ENCODE results near the gene ABTB2. TPM values are rescaled to one million over a fixed set of nuclear protein-coding genes. Genes with fewer than 3 reads are reported as not detected.

ABTB2 gene
- total and polyA plus RNA-seq, 7 donors, result 1.3 to 12.9 (median 2.5) TPM

GRCh38 chr11:34165121-34165520, 192.7 kb downstream of the ABTB2 start:
- Histone ChIP-seq H3K4me3 (no peak overlapping the region), H3K36me3 (peaks cover 0 to 9% (median 0%) of the 10 kb centered on the region in 4 donors), H3K27me3 (no peaks in the 10 kb centered on the region), H3K9me3 (no peaks in the 10 kb centered on the region), H3K27ac (no peak overlapping the region), H3K4me1 (no peaks in the 10 kb centered on the region)
- TF ChIP-seq POLR2A (IDR thresholded peaks at IDR 0.05) (no peak), POLR2AphosphoS5 (IDR thresholded peaks at IDR 0.05) (no peak), EP300 (IDR thresholded peaks at IDR 0.05) (no peak)
- TF ChIP-seq, protein P1, sequence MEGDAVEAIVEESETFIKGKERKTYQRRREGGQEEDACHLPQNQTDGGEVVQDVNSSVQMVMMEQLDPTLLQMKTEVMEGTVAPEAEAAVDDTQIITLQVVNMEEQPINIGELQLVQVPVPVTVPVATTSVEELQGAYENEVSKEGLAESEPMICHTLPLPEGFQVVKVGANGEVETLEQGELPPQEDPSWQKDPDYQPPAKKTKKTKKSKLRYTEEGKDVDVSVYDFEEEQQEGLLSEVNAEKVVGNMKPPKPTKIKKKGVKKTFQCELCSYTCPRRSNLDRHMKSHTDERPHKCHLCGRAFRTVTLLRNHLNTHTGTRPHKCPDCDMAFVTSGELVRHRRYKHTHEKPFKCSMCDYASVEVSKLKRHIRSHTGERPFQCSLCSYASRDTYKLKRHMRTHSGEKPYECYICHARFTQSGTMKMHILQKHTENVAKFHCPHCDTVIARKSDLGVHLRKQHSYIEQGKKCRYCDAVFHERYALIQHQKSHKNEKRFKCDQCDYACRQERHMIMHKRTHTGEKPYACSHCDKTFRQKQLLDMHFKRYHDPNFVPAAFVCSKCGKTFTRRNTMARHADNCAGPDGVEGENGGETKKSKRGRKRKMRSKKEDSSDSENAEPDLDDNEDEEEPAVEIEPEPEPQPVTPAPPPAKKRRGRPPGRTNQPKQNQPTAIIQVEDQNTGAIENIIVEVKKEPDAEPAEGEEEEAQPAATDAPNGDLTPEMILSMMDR (IDR thresholded peaks at IDR 0.05), result no peak
- intact Hi-C loops (cut with DNase I), result no loop called here
- 88 to 92% methylated on average over 13 of the region's 13 CpGs for WGBS, 2 donors
- DNase-seq, result no peak

DNA sequence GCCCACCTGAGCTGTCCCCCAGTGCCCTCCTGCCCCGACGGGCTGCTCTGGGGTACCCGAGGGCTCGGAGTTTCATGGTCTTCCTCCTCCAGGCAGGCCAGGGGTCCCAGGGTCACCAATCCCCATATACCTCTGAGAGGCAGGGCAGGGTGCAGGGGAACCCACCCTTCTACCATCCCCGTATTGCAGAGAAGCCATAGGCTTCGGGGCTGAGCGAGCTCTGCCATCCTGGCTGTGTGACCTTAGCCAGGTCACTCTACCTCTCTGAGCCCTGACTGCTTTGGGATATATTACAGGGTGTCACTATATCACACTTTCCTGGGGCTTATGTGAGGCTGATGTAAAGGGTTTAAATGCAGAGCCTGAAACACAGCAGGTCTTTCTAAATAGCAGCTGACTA, 195.0 kb downstream of the ABTB2 start:
- no peak overlapping the region for H3K27ac ChIP-seq
- peaks cover 0 to 13% (median 0%) of the 10 kb centered on the region in 4 donors for H3K36me3 ChIP-seq
- no peaks in the 10 kb centered on the region for H3K4me1 ChIP-seq
- DNase-seq, result no peak
- H3K27me3 ChIP-seq, result no peaks in the 10 kb centered on the region
- intact Hi-C loops (cut with DNase I), result loop anchor here (5.0 kb wide), 1 partner anchor 291 kb away; no protein-coding TSS in a partner anchor
- TF ChIP-seq, protein P1 (IDR thresholded peaks at IDR 0.05), result no peak
- TF ChIP-seq POLR2AphosphoS5 (IDR thresholded peaks at IDR 0.05) (no peak), POLR2A (IDR thresholded peaks at IDR 0.05) (no peak), EP300 (IDR thresholded peaks at IDR 0.05) (no peak)
- WGBS, 2 donors, result 95 to 96% methylated on average over 7 of the region's 7 CpGs
- H3K4me3 ChIP-seq, result no peak overlapping the region
- no peaks in the 10 kb centered on the region for H3K9me3 ChIP-seq

GRCh38 chr11:34162493-34162820, 195.4 kb downstream of the ABTB2 start:
- intact Hi-C loops (cut with DNase I), result loop anchor here (5.0 kb wide), 1 partner anchor 290 kb away; no protein-coding TSS in a partner anchor
- Histone ChIP-seq H3K9me3 (no peaks in the 10 kb centered on the region), H3K36me3 (peaks cover 0 to 13% (median 0%) of the 10 kb centered on the region in 4 donors), H3K27ac (no peak overlapping the region), H3K4me3 (no peak overlapping the region), H3K27me3 (no peaks in the 10 kb centered on the region), H3K4me1 (peaks cover 0 to 2% (median under 1%) of the 10 kb centered on the region in 4 donors)
- WGBS, 2 donors, result 88 to 93% methylated on average over 17 of the region's 17 CpGs
- TF ChIP-seq POLR2A (IDR thresholded peaks at IDR 0.05) (no peak), EP300 (IDR thresholded peaks at IDR 0.05) (no peak), POLR2AphosphoS5 (IDR thresholded peaks at IDR 0.05) (no peak)
- TF ChIP-seq, protein P1 (IDR thresholded peaks at IDR 0.05), result no peak
- no peak for DNase-seq

DNA sequence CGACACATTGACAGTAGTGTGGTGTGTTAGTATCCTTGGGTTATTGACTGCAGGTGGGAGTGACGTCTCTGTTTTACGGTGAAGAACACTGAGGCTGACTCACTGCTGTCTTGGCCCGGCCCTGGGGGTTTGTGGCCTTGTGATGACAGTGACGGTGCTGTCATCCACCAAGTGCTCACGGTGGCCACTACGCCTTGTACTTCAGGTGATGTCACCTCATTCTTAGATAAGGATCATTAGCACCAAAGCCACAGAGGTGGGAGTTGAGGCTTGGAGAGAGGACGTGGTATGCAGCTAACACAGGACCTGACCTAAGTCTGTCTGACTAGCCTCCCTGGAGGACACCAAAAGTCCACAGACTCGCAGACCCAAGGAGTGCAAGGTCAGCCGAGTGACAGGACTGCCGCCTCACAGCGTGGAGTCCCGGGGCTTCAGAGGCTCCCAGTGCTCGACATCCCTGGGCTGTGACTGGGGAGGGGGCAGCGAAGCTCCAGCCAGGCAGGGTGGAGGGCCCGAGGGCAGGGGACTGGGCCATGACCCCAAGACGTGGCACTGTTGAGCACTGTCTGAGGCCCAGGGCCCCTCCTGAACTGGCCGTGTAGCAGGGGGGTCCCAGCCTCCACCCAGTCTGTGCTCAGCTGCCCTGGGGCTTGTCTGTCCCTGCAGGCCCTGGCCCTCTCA, 195.9 kb downstream of the ABTB2 start:
- Histone ChIP-seq H3K4me1 (peaks cover 0 to 6% (median 2%) of the 10 kb centered on the region in 4 donors), H3K36me3 (peaks cover 0 to 13% (median 0%) of the 10 kb centered on the region in 4 donors), H3K4me3 (no peak overlapping the region), H3K27ac (no peak overlapping the region), H3K9me3 (no peaks in the 10 kb centered on the region), H3K27me3 (no peaks in the 10 kb centered on the region)
- no peak for DNase-seq
- TF ChIP-seq, protein P1 (IDR thresholded peaks at IDR 0.05), result no peak
- no peak for TF ChIP-seq POLR2AphosphoS5 (IDR thresholded peaks at IDR 0.05)
- no peak for TF ChIP-seq EP300 (IDR thresholded peaks at IDR 0.05)
- TF ChIP-seq POLR2A (IDR thresholded peaks at IDR 0.05), result no peak
- intact Hi-C loops (cut with DNase I), result loop anchor here (5.0 kb wide), 1 partner anchor 290 kb away; no protein-coding TSS in a partner anchor
- WGBS, 2 donors, result 69 to 82% methylated on average over 18 of the region's 18 CpGs
